Measurements from ENCODE around the gene CR1. TPM values are rescaled to one million over a fixed set of nuclear protein-coding genes. Genes with fewer than 3 reads are reported as not detected.
A peak's percentile ranks its signal among the peaks of the same experiment; 100 is the strongest.
"Not testable (repeated sequence)": the region's sequence is repeated elsewhere in the genome, so short reads cannot be mapped to it uniquely, and the experiment has no call there.

The CR1 gene
- total RNA-seq, 1 experiment from 2014 or later: 0.07 TPM

DNA sequence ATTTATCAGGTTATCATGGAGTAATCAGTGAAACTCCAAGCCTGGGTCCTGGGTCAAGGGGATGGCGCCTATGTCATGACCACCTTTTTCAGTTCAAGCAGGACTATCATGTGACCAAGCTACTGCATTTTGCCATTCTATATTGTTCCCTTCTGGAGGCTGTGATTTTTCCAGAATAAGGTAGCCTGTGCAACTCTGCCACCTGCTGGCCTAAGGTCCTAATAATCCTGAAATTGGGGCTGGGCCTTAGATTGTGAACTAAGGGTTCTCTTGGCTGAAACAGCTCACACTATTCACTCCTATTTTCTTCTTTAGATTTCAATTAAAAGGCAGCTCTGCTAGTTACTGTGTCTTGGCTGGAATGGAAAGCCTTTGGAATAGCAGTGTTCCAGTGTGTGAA is 32.4 kb downstream of the CR1 start:
- H3K9me2 ChIP-seq (ENCODE audit: insufficient read depth); H3K9me3 ChIP-seq (ENCODE audit: control insufficient read depth in 1 of 2, insufficient read depth in 1 of 2, low read depth in 1 of 2, low read length in 2 of 2); H3K27me3 ChIP-seq (ENCODE audit: insufficient read depth, low read length); H3K36me3 ChIP-seq (ENCODE audit: control insufficient read depth in 1 of 2, insufficient read depth in 2 of 2, low read length in 2 of 2); CTCF ChIA-PET; H3K27ac ChIP-seq (ENCODE audit: low read depth, low read length); H3K79me2 ChIP-seq (ENCODE audit: insufficient read depth, low read length); H3K4me3 ChIP-seq (replicated peaks in 1 of 2; ENCODE audit: low read depth in 1 of 2, low read length in 2 of 2); H3K4me2 ChIP-seq (ENCODE audit: low read length); H4K20me1 ChIP-seq (ENCODE audit: insufficient read depth); H3K4me1 ChIP-seq (ENCODE audit: control insufficient read depth in 1 of 2, insufficient read depth in 2 of 2, low read length in 2 of 2); RAD21 ChIA-PET (ENCODE audit: low non-redundant PET in 1 of 2, low total read pairs in 2 of 2, uncharacterized antibody in 2 of 2, unreplicated experiment in 2 of 2); POLR2A ChIA-PET; H3K9ac ChIP-seq (ENCODE audit: low read length); H2AFZ ChIP-seq (ENCODE audit: low read depth, low read length, poor library complexity, severe bottlenecking); intact Hi-C loops (cut with micrococcal nuclease); BruUV-seq (replicated peaks); DNase-seq (ENCODE audit: low read depth, low spot score): not testable (repeated sequence)
- peak; percentile 91 for ATAC-seq

DNA sequence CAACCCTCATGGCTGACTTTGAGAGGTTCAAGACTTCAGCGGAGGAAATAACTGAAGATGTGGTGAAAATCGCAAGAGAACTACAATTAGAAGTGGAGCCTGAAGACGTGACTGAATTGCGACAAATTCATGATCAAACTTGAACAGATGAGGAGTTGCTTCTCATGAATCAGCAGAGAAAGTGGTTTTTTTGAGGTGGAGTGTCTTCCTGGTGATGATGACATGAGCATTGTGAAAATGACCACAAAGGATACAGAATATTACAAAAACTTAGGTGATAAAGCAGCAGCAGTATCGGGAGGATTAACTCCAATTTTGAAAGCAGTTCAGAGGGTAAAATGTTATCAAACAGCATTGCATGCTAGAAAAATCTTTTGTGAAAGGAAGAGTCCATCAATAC is 40.3 kb downstream of the CR1 start:
- ATAC-seq; H3K9ac ChIP-seq (ENCODE audit: low read length); H3K4me2 ChIP-seq (ENCODE audit: low read length); H3K36me3 ChIP-seq (ENCODE audit: control insufficient read depth in 1 of 2, insufficient read depth in 2 of 2, low read length in 2 of 2); H2AFZ ChIP-seq (ENCODE audit: low read depth, low read length, poor library complexity, severe bottlenecking); H3K9me2 ChIP-seq (ENCODE audit: insufficient read depth); H4K20me1 ChIP-seq (ENCODE audit: insufficient read depth); H3K27me3 ChIP-seq (ENCODE audit: insufficient read depth, low read length); H3K4me3 ChIP-seq (replicated peaks in 1 of 2; ENCODE audit: low read depth in 1 of 2, low read length in 2 of 2); H3K27ac ChIP-seq (ENCODE audit: low read depth, low read length); BruUV-seq (replicated peaks); DNase-seq (ENCODE audit: low read depth, low spot score); H3K79me2 ChIP-seq (ENCODE audit: insufficient read depth, low read length); CTCF ChIA-PET; H3K4me1 ChIP-seq (ENCODE audit: control insufficient read depth in 1 of 2, insufficient read depth in 2 of 2, low read length in 2 of 2); intact Hi-C loops (cut with micrococcal nuclease); POLR2A ChIA-PET; RAD21 ChIA-PET (ENCODE audit: low non-redundant PET in 1 of 2, low total read pairs in 2 of 2, uncharacterized antibody in 2 of 2, unreplicated experiment in 2 of 2); H3K9me3 ChIP-seq (ENCODE audit: control insufficient read depth in 1 of 2, insufficient read depth in 1 of 2, low read depth in 1 of 2, low read length in 2 of 2): not testable (repeated sequence)

DNA sequence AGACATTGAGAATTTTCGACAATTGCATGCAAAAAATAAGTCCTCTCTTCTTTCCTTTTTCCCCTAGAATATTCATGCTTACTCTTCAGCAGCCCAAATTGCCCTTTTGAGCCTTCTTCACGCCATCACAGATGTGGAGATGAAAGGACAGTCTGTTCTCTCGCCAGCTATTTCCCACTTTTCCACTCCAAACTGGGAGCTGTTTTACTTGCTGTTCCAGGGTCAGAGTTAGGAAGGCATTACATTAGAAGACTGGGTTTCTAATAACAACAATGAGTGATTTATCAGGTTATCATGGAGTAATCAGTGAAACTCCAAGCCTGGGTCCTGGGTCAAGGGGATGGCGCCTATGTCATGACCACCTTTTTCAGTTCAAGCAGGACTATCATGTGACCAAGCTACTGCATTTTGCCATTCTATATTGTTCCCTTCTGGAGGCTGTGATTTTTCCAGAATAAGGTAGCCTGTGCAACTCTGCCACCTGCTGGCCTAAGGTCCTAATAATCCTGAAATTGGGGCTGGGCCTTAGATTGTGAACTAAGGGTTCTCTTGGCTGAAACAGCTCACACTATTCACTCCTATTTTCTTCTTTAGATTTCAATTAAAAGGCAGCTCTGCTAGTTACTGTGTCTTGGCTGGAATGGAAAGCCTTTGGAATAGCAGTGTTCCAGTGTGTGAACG is 50.9 kb downstream of the CR1 start:
- H3K27me3 ChIP-seq (ENCODE audit: insufficient read depth, low read length); H2AFZ ChIP-seq (ENCODE audit: low read depth, low read length, poor library complexity, severe bottlenecking); H3K4me1 ChIP-seq (ENCODE audit: control insufficient read depth in 1 of 2, insufficient read depth in 2 of 2, low read length in 2 of 2); H3K9ac ChIP-seq (ENCODE audit: low read length); RAD21 ChIA-PET (ENCODE audit: low non-redundant PET in 1 of 2, low total read pairs in 2 of 2, uncharacterized antibody in 2 of 2, unreplicated experiment in 2 of 2); H3K79me2 ChIP-seq (ENCODE audit: insufficient read depth, low read length); H4K20me1 ChIP-seq (ENCODE audit: insufficient read depth); H3K9me2 ChIP-seq (ENCODE audit: insufficient read depth); H3K27ac ChIP-seq (ENCODE audit: low read depth, low read length); H3K4me2 ChIP-seq (ENCODE audit: low read length); BruUV-seq (replicated peaks); CTCF ChIA-PET; H3K4me3 ChIP-seq (replicated peaks in 1 of 2; ENCODE audit: low read depth in 1 of 2, low read length in 2 of 2); DNase-seq (ENCODE audit: low read depth, low spot score); POLR2A ChIA-PET; H3K36me3 ChIP-seq (ENCODE audit: control insufficient read depth in 1 of 2, insufficient read depth in 2 of 2, low read length in 2 of 2); intact Hi-C loops (cut with micrococcal nuclease); H3K9me3 ChIP-seq (ENCODE audit: control insufficient read depth in 1 of 2, insufficient read depth in 1 of 2, low read depth in 1 of 2, low read length in 2 of 2): not testable (repeated sequence)
- ATAC-seq: peak; percentile 94

DNA sequence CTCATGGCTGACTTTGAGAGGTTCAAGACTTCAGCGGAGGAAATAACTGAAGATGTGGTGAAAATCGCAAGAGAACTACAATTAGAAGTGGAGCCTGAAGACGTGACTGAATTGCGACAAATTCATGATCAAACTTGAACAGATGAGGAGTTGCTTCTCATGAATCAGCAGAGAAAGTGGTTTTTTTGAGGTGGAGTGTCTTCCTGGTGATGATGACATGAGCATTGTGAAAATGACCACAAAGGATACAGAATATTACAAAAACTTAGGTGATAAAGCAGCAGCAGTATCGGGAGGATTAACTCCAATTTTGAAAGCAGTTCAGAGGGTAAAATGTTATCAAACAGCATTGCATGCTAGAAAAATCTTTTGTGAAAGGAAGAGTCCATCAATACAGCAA is 58.9 kb downstream of the CR1 start:
- H2AFZ ChIP-seq (ENCODE audit: low read depth, low read length, poor library complexity, severe bottlenecking); H3K36me3 ChIP-seq (ENCODE audit: control insufficient read depth in 1 of 2, insufficient read depth in 2 of 2, low read length in 2 of 2); H4K20me1 ChIP-seq (ENCODE audit: insufficient read depth); H3K4me2 ChIP-seq (ENCODE audit: low read length); H3K27me3 ChIP-seq (ENCODE audit: insufficient read depth, low read length); H3K9ac ChIP-seq (ENCODE audit: low read length); H3K4me1 ChIP-seq (ENCODE audit: control insufficient read depth in 1 of 2, insufficient read depth in 2 of 2, low read length in 2 of 2); ATAC-seq; intact Hi-C loops (cut with micrococcal nuclease); H3K9me2 ChIP-seq (ENCODE audit: insufficient read depth); H3K4me3 ChIP-seq (replicated peaks in 1 of 2; ENCODE audit: low read depth in 1 of 2, low read length in 2 of 2); H3K9me3 ChIP-seq (ENCODE audit: control insufficient read depth in 1 of 2, insufficient read depth in 1 of 2, low read depth in 1 of 2, low read length in 2 of 2); BruUV-seq (replicated peaks); CTCF ChIA-PET; H3K79me2 ChIP-seq (ENCODE audit: insufficient read depth, low read length); RAD21 ChIA-PET (ENCODE audit: low non-redundant PET in 1 of 2, low total read pairs in 2 of 2, uncharacterized antibody in 2 of 2, unreplicated experiment in 2 of 2); DNase-seq (ENCODE audit: low read depth, low spot score); POLR2A ChIA-PET; H3K27ac ChIP-seq (ENCODE audit: low read depth, low read length): not testable (repeated sequence)

All from HCT116 (cell line).